OCI-LY3 (cell line): ENCODE data around the gene GMCL1.
"Not testable (repeated sequence)": the region's sequence is repeated elsewhere in the genome, so short reads cannot be mapped to it uniquely, and the experiment has no call there.

Source experiments
- H2AFZ ChIP-seq: fragments of 200-600, 300-600 bp; shearing (Covaris generic); 2 replicates; pipeline ENCODE4 v1.6.0; 2014; ENCODE audit warnings: antibody characterized with exemption, low read depth, low read length
- H3K27ac ChIP-seq: fragments of 200-600, 300-600 bp; sonication (generic); 2 replicates; pipeline ENCODE4 v1.5.1; 2014; ENCODE audit warnings: mild to moderate bottlenecking, low read length, moderate library complexity, mixed read lengths
- H3K27me3 ChIP-seq: fragments of 200-600, 300-600 bp; sonication (generic); 2 replicates; pipeline ENCODE4 v1.6.1; 2014; ENCODE audit warnings: low read depth, low read length, mixed read lengths
- H3K36me3 ChIP-seq: fragments of 200-600, 300-600 bp; sonication (generic); replicated peaks from 2 replicates; pipeline ENCODE3; 2014; ENCODE audit warnings: low read depth, low read length, mixed read lengths
- H3K4me1 ChIP-seq: fragments of 300-600, 200-600 bp; sonication (generic); 2 replicates; pipeline ENCODE4 v1.6.1; 2014; ENCODE audit warnings: low read length, mixed read lengths
- H3K4me2 ChIP-seq: fragments of 200-600, 300-600 bp; sonication (generic); 2 replicates; pipeline ENCODE4 v1.6.1; 2014; ENCODE audit warnings: low read length, mixed read lengths
- H3K4me3 ChIP-seq: fragments of 300-600, 200-600 bp; sonication (generic); 2 replicates; pipeline ENCODE4 v1.5.1; 2014; ENCODE audit warnings: antibody characterized with exemption, mild to moderate bottlenecking, low read length, moderate library complexity
- H3K79me2 ChIP-seq: fragments of 300-600, 200-600 bp; shearing (Covaris generic); 2 replicates; pipeline ENCODE4 v1.6.1; 2014; ENCODE audit warnings: mild to moderate bottlenecking, low read length, mixed read lengths
- H3K9ac ChIP-seq: fragments of 300-600, 200-600 bp; shearing (Covaris generic); 2 replicates; pipeline ENCODE4 v1.6.0; 2014; ENCODE audit warnings: mild to moderate bottlenecking, low read length, moderate library complexity
- H3K9me3 ChIP-seq: fragments of 200-600, 300-600 bp; shearing (Covaris generic); 2 replicates; pipeline ENCODE4 v1.6.1; 2014; ENCODE audit warnings: low read length, mixed read lengths; ENCODE audit not compliant: insufficient read depth
- H4K20me1 ChIP-seq: fragments of 200-600, 300-600 bp; sonication (generic); 2 replicates; pipeline ENCODE4 v1.6.1; 2016; ENCODE audit warnings: low read length, mixed read lengths; ENCODE audit not compliant: insufficient read depth
- EZH2phosphoT487 ChIP-seq: fragments of 200-600 bp; shearing (Covaris generic); IDR thresholded peaks from 2 replicates; pipeline ENCODE4 v1.6.1; 2018; ENCODE audit warnings: antibody characterized with exemption, mixed run types, low read depth
- TF ChIP-seq, protein P1 (sequence below): fragments of 200-600, 300-600 bp; sonication (generic); IDR thresholded peaks from 2 replicates; pipeline ENCODE4 v1.5.1; 2014; ENCODE audit warnings: antibody characterized with exemption, low read length, low read depth

GMCL1 gene

DNA sequence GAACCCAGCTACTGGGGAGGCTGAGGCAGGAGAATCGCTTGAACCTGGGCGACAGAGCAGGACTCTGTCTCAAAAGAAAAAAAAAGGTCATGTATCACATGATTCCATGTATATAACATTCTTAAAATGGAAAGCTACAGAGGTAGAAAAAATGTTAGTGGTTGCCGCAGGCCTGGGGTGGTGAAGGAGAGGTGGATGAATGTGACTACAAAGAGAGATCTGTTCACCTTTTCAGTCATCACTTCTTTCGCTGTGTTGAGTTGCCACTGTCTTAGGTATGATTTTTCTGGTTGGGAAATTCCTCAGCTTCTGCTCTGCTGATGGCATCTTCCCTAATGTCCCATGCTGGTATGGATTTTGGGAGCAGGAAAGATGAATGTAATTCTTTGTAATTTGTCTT, 59.0 kb downstream of the GMCL1 start:
- Histone ChIP-seq H3K9ac (no peak overlapping the region), H3K9me3 (no peaks in the 10 kb centered on the region), H3K27ac (no peak overlapping the region), H3K4me1 (peaks cover 14% of the 10 kb centered on the region), H3K4me3 (no peak overlapping the region), H3K4me2 (no peak overlapping the region), H3K79me2 (no peaks in the 10 kb centered on the region), H3K27me3 (no peaks in the 10 kb centered on the region), H4K20me1 (no peaks in the 10 kb centered on the region), H3K36me3 (peaks cover 2% of the 10 kb centered on the region), H2AFZ (no peak overlapping the region)
- TF ChIP-seq EZH2phosphoT487 = no peak
- TF ChIP-seq, protein P1, sequence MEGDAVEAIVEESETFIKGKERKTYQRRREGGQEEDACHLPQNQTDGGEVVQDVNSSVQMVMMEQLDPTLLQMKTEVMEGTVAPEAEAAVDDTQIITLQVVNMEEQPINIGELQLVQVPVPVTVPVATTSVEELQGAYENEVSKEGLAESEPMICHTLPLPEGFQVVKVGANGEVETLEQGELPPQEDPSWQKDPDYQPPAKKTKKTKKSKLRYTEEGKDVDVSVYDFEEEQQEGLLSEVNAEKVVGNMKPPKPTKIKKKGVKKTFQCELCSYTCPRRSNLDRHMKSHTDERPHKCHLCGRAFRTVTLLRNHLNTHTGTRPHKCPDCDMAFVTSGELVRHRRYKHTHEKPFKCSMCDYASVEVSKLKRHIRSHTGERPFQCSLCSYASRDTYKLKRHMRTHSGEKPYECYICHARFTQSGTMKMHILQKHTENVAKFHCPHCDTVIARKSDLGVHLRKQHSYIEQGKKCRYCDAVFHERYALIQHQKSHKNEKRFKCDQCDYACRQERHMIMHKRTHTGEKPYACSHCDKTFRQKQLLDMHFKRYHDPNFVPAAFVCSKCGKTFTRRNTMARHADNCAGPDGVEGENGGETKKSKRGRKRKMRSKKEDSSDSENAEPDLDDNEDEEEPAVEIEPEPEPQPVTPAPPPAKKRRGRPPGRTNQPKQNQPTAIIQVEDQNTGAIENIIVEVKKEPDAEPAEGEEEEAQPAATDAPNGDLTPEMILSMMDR = no peak

DNA sequence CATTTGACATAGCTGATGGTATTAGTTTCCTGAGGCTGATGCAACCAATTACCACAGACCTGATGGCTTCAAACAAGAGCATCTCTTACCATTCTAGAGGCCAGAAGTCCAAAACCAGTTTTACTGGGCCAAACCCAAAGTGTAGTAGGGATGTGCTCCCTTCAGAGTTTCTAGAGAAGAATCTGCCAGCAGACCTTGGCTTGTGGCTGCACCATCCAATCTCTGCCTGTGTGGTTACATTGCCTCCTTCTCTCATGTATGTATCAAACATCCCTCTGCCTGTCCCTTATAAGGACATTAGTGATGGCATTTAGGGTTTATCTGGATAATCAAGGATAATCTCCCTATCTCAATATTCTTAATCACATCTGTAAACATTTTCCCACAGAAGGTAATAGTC, 59.8 kb downstream of the GMCL1 start:
- H3K79me2 ChIP-seq = peaks cover 6% of the 10 kb centered on the region
- no peak overlapping the region for H3K9ac ChIP-seq
- no peaks in the 10 kb centered on the region for H3K9me3 ChIP-seq
- H3K27me3 ChIP-seq = no peaks in the 10 kb centered on the region
- no peak overlapping the region for H3K4me3 ChIP-seq
- peaks cover 2% of the 10 kb centered on the region for H3K36me3 ChIP-seq
- no peak overlapping the region for H2AFZ ChIP-seq
- no peaks in the 10 kb centered on the region for H4K20me1 ChIP-seq
- peaks cover 16% of the 10 kb centered on the region for H3K4me1 ChIP-seq
- no peak for TF ChIP-seq EZH2phosphoT487
- TF ChIP-seq, protein P1 = no peak
- no peak overlapping the region for H3K27ac ChIP-seq
- H3K4me2 ChIP-seq = no peak overlapping the region

DNA sequence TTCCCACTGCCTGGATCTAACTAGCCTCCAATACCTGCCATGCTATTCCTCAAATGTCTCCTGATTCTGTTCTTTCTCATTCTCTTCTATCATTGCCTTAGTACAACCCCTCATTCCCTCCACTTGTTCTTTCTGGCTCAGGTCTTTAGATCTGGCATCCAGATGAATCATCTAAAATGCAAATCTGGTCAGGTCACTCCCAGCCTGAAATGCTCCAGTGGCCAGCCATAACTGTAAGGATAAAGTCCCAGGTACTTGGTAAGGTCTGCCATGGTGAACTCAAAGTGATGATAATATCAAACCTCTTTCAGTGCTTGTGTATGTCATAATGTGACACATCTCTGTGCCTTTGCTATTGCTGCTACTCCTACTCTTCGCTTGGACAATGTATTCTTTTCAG, 61.4 kb downstream of the GMCL1 start:
- no peak for TF ChIP-seq EZH2phosphoT487
- TF ChIP-seq, protein P1 = no peak
- no peak overlapping the region for H3K4me2 ChIP-seq
- H4K20me1 ChIP-seq = 0 out of 2 replicates have a peak, but pooled peaks cover 3% of the 10 kb centered on the region

DNA sequence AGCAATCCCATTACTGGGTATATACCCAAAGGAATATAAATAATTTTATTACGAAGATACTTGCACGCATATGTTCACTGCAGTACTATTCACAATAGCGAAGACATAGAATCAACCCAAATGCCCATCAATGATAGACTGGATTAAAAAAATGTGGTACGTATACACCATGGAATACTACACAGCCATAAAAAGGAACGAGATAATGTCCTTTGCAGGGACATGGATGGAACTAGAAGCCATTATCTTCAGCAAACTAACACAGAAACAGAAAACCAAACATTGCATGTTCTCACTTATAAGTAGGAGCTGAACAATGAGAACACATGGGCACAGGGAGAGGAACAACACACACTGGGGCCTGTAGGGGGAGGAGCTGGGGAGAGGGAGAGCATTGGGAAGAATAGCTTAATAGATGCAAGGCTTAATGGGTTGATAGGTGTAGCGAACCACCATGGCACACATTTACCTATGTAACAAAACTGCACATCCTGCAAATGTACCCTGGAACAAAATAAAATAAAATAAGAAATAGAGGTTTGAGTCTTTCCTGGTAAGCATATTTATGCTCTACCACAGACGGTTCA, 63.5 kb downstream of the GMCL1 start:
- H4K20me1 ChIP-seq, H3K27me3 ChIP-seq, H3K9me3 ChIP-seq, H3K9ac ChIP-seq, H3K27ac ChIP-seq: not testable (repeated sequence)
- Histone ChIP-seq H3K36me3 (peaks cover 21% of the 10 kb centered on the region), H2AFZ (peak overlapping the region; percentile 100), H3K4me2 (peak overlapping the region; percentile 86), H3K4me1 (peaks cover 20% of the 10 kb centered on the region), H3K4me3 (0 out of 2 replicates have a peak overlapping the region, but pooled peaks have one; percentile 91), H3K79me2 (peaks cover 21% of the 10 kb centered on the region)

More for the DNA sequence above, 61.4 kb downstream of the GMCL1 start:
- Histone ChIP-seq H3K27me3 (no peaks in the 10 kb centered on the region), H3K4me3 (no peak overlapping the region), H3K27ac (no peak overlapping the region), H3K36me3 (peaks cover 5% of the 10 kb centered on the region), H3K4me1 (peaks cover 20% of the 10 kb centered on the region), H2AFZ (no peak overlapping the region), H3K79me2 (peaks cover 21% of the 10 kb centered on the region), H3K9ac (no peak overlapping the region), H3K9me3 (no peaks in the 10 kb centered on the region)
